GM21390 (cell line): ENCODE results near the gene FOXN3.

Experiments
- ATAC-seq: cut with Tn5 transposase; IDR thresholded peaks from one replicate; pipeline ENCODE4 v1.9.1; 2021; ENCODE audit not compliant: unreplicated experiment

FOXN3 gene

DNA sequence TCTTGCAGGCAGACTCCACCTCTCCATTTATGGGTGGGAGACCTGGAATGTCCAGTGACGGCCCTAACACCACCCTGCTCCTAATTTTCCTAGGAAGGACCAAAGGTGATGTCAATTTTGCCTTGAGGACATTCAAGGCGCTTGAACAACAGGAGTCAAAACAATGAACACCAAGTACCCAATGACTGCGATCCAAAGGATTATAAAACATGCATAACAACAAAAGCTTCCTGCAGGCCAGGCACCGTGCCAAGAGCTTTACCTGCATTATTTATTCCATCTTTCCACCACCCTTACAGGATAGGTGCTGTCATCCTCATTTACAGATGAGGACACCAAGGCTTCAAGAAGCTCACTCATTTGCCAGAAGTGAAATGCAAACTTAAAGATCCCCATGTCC is 15.2 kb upstream of the FOXN3 start:
- no peak for ATAC-seq

DNA sequence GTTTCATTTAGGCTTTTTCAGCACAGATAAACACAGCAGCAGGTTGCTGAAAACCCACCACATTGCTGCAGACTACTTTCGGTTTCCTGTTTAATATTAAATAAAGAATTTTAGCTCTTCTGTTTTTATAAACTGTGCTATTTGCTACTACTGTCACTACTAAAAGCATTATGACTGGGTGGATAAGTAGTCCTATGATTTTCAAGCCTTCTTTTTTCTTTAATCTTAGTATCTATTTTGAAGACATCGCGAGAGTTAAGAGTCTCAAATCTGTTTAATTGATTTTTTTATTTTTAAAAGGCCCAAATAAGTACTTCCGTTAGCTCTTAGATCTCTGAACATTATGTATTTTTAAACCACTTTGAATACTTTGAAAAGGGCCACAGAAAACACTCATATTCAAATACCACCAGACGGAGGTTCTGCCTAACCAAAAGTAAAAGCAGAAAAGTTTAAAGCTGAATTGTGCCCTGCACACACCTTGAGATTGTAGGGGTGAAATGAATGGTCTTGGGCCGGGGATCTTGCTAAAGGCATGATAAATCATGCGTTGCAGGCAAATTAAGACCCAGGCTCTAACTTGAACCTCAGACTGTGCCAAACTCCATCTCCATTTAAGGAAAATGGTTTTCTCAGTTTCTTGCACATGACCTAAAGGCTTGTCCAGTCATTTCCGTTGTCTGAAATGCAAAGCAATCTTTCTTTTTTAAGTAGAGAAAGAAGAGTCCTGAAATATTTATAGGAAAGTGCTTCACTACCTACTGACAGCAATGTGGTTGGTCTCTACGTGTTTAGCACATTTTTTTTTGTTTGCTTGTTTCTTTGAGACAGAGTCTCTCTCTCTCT is 13.6 kb upstream of the FOXN3 start:
- ATAC-seq, result peak; percentile 81

DNA sequence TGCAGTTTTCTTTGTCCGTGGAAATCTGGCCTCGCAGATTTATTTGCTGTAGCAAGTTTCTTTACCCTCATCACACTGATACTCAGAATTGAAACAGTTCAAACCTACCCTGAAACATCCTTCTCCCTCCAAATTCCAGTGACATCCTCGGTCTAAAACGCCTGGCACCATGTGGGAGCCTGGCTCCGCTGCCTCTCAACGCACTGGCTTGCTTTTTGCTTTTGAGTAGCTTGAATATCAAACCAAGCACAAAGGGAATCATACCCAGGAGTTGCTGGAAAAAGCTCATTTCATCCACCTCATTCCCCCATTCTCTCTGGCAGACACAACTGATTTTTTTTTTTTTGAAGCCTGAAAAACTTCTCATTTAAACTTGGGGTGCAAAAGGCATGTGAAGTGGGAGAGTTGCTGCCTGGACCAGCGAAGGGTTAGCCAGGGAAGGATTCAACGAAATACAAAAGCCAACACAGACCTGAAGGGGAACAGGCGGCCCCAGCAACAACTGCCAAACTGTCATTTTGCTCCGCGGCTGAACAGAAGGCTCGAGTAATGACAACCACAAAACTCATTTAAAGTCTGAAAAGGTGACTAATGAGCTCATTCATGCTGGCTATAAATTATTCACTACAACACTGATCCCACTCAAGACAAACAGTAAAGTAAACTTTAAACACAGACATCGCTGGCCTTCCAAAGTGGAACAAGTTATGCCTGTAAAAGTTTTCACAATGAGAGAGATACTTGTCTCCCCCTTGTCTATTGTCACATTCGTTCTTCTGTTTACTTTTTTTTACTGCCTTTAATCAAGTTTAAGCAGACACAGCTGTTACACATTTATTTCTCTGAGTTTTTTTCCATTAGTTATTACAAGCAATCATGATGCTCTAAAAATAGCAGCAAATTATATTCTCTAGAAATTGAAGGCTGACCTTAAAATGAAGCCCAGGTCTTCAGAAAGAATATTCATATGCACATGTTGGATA is 12.5 kb upstream of the FOXN3 start:
- ATAC-seq, result no peak

DNA sequence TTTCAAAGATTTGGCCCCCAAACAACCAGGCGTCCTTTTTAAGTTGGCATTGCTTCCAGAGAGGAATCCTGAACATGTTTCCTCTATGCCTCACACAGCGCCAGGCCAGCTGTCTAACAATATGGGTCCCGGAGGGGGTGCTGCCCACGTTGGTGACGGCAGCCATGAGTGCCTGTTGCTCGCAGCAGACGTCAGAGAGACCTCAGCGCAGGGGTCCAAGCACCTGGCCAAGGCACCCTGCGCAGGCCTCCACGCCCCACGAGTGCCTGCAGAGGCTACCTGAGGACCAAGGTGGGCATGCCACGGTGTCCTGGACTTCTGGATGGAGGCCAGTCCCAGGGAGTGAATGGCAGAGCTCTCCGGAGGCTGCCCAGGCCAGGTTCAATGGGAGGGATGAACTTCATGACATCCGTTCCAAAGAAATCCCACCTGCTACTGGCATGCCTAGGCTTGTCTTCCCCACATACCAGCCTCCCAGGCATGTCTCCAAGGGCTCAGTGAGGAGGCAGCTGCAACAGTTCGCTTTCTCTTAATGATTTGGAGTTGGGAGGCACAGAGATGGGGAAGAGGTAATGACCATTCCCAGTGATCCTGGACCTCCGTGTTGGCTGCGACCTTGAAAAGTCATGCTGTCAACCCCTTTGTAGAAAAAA is 11.6 kb upstream of the FOXN3 start:
- ATAC-seq, result no peak

DNA sequence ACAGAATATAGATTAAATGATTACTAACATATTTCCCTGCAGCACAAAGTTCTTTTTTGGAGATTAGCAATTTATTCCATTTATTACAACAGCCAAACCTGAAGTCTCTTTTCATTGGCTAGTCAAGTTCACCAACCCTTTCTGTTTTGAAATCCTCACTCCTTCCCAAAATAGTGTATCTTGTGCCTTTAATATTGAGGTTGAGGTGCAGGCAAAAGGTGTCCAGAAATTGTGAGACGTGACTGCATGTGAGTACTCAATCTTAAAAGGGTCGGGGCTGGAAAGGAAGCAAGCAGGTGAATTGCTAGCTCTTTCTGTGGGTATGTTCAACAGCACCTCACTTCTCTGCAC is 11.1 kb upstream of the FOXN3 start:
- no peak for ATAC-seq

DNA sequence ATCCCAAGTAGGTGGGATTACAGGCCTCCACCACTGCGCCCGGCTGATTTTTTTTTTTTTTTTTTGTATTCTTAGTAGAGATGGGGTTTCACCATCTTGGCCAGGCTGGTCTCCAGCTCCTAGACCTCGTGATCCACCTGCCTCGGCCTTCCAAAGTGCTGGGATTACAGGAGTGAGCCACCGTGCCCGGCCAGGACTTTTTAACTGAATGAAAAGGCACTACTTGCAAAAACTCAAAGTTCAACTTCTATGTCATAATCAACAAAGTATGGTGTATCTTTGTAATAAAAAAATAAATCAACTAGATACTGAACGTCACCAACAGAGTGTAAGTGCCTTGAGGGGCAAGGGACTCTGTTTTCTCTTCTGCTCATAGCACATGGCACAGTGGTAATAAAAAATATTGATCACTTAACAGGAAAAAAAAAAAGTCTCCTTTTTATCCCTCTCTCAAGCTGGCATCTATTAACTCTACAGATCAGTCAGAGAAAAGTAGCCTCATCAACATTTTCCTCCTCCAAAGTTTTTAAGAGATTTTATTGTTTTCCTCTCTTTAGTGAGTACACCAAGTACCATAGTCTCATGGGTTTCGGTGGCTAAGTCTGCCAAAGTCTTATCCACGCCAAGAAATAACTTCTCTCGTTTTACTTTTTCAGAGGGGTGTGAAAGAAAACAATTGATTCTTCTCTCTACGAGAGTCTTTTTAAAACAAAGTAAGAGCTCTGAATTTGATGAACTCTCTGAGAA is 10.6 kb upstream of the FOXN3 start:
- no peak for ATAC-seq

DNA sequence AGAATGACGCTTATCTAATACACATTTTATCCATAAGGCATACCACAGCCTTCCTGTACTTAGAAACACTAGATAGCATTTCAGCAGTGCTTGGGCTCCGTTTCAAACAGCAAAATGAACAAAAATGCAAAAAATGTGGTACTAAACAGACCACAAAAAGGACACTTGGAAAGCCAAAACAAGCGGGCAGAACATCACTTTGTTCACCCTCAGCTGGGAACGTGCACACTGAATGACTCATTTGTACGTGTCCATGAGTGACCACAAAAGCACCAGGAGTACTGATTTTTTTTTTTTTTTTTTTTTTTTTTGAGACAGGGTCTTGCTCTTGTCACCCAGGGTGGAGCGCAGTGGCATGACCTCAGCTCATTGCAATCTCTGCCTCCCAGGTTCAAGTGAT is 8.9 kb upstream of the FOXN3 start:
- ATAC-seq, result peak; percentile 27

DNA sequence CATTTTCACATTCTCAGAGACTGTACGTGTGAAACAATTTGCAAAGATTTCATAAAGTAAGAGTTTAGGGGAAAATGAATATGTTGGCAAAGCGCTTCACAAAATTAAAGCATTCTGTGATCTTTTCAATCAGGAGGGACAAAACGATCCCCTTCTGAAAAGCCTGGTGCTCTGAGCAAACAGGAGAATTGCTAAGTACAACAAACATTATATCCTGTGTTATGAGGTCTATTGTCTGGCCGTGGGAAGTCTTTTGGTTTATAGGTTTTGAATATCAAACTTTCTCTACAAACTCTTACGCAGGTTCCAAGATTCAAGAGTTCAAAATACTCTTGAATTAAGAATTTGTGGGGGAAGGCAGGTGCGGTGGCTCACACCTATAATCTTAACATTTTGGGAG is 7.2 kb upstream of the FOXN3 start:
- no peak for ATAC-seq

DNA sequence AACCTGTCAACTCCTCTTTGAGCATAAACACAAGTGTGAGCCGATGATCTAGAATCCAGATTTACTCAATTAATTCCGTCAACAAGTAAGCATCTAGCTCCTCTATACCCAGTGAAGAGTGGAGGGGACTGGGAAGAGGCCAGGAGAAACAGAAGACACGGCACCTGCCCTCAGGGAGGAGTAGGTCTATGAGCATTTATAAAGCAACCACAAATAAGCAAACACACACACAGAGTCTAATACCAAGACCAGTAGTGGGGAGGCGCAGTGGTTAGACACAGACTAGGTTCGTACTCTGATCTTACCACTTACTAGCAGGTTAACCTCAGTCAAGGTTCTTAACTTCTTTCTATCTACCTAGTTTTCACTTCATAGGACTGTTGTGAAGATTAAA is 5.9 kb upstream of the FOXN3 start:
- no peak for ATAC-seq

DNA sequence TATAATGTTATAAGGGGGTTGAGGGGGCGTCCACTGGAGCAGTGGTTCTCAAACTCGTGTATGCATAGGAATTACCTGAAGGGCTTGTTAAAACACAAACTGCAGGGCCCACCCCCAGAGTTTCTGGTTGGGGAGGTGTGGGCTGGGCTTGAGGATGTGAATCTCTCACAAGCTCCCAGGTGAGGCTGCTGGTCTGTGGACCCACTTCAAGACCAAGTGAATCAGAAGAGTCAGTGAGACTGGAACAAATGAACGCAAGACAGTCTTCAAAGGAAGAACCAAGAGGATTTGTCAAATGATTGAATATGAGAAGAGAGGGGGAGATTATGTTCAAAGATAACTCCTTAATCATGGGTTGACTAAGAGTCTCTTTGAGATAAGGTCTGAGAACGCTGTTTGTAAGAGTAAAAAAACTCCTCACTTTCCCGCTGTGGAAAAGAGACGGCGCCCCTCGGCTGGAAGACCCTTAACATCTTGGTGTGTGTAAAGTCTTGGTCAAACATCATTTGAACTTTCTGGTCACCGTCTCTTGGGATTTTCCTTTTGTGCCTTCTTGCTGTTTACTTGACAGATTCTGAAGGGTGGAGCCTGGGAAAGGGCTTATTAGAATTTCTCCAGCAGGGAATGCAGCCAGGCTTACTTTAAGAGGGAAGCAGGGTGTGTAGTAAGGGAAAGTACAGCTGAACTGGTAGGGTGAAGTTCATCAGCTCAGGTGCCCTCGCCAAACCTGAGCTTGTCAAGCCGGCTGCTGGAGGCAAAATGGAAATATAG is 5.3 kb upstream of the FOXN3 start:
- ATAC-seq, result no peak

DNA sequence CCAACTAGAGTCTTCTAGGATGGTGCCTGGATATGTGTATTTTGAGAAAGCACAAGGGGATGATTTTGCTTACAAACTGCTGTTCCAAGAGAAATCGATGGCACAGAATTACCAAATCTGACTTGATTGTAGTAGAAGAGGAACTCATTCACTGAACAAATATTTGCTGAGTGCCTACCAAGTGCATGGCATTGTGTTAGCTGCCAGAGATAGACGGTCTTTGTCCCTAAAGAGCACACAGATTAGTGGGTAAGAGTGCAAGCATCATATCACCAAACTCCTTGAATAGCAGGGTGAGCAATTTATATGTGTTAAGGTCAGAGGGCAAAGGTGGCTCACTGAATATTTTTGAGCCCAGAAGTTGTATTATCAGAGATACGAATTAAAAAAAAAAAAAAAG is 3.5 kb upstream of the FOXN3 start:
- no peak for ATAC-seq

DNA sequence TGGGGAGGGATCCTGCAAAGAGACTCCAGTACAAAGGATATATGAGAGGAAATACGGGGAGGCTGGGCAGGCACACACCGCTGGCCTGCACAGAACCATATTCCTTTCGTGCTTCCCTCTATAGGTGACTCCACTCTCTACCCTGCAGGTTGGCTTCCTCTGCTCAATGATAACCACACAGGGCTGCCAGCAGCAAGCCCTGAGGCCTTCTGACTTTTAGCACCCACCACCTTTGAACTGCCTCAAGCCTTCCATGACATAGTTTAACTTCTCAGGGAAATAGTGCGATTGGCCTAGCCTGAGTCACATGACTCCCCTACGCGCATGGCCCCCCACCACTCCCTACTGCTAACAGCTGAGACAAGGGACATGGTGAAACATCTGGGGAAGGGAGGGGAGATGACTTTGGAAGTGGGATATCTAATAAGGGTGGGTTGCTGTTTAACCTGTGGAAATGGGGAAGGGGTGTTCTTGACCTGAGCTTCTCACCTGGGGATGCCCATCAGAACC is 3.0 kb upstream of the FOXN3 start:
- no peak for ATAC-seq

DNA sequence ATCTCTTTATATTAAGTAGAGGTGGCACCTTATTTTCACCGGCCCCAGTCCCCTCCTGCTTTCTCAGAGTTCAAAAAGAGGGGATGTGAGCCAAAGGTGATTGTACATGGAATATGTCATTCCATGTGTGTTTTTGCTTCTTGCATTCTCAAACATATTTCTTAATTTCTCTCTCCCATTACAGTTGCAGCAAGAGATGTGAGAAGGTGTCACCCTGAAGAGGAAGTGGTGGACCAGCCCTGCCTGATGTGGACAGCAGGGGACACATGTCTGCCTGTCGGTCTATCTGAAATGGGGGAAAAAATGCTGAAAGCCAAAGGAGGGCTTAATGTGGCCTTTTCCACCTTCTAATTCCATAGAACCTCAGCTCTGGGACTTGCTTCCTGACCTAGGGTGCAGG is 1.9 kb upstream of the FOXN3 start:
- ATAC-seq, result no peak

DNA sequence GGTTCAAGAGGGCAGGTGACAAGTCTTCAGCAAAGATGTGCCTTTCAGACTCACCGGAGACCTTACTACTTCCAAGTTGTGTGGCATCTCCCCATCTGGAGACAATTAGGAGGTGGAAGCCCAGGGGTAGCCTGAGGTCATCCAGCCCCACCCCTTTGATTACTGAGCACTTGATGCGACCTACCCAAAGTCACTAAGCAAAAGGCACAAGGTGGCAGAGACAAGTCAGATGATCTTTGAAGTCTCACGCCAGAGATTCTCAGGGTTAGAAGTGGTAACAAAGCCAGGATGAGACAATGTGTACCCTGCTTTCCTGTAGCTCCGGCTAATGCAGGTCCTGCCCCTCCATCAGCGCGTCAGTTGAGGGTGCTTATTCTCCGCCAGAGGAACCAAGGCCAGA is 1.4 kb upstream of the FOXN3 start:
- no peak for ATAC-seq

DNA sequence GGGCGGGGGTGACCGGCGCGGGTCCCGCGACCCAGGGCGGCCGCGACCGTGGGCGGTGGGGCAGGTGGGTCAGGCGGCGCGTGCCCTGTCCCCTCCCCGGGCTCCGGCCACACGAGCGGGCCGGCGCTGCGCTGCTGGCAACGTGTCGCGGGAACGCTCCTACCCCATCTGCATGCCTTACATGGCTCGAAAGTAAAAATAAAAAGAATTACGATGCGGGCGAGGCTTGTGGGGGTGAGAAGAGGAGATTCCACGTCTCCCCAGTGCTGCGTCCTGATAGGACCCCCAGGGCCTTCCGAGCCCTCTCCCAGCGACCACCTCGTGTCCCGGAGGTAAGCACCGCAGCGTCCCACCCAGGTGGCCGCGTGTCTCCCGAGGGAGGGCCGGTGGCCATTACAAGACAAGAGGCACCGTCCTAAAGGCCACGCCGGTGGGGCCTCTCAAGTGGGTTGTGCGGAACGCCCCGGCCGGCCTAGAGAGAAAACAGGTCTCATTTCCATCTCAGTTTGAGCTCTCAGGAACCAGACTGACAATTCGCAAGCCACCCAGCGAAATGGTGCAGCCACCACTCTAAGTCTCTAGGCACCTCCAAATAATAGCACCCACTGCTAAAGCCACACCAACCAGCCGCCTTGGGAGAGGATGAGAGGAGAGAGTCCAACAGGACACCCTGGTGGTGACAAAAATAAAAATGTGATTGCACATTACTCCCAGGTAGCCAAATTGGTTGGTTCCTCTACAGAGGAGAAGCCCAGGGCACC is 612 bp upstream of the FOXN3 start:
- peak; percentile 46 for ATAC-seq

DNA sequence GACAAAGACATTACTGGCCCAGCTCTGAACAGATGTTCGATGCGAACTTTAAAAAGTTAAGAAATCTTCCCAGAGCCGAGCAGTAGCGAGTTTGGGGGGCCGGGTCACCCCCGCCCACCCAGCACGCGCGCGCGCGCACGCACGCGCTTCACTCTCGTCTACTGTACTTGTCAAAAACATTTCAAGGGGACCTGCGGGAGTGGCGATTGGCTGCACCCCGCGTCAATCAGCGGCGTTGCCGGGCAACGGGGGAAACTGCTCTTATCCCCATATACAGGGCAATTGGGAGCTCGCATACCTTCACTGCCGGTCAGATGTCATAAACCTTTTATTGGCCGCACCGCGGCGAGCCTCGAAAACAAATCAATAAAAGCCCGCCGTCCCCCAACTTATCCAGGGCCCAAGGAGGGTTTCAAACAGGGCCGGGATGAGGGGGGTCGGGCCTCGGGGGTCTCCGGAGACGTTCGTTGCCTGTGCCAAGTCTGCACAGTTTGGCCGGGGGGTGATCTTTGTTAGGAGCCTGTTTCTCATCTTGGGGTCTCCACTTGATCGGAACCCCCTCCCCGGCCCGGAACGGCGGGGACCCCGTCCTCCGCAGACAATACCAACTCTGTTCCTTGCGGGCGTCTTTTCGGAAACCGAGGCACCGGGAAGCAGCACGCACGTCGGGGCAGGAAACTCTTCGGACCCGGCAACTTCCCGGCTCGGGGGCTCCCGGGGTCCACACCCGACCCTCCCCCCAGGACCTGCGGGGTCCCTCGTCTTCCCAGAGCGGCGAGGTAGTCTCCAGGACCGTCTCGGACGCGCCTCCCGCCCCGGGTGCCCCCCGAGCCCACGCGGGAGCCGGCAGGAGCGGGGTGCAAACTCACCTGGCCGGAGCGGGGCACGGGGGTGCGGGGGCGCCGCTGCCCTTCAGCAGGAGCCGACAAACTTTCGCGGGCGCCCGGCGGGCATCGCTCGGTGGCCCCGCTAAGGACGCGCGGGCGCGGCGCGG is 734 bp downstream of the FOXN3 start:
- ATAC-seq, result peak; percentile 83

DNA sequence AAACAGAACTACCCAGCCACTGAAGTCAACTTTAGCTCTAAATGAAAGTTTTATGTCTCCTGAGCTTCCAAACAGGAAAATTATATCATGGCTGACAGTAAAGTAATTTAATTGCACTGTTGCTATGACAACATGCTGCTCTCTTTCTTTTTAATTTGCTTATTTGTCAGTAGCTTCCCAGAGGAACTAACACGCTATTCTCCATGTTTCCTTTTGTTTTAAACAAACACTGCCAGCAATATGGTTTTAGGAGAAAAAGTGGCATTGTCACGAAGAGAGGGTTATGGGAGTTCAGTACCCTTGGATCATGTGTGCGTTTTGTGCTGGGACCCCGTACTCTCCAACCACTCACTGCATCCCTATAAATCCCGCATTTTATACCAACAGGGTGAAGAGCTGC is 1.9 kb downstream of the FOXN3 start:
- ATAC-seq, result no peak

DNA sequence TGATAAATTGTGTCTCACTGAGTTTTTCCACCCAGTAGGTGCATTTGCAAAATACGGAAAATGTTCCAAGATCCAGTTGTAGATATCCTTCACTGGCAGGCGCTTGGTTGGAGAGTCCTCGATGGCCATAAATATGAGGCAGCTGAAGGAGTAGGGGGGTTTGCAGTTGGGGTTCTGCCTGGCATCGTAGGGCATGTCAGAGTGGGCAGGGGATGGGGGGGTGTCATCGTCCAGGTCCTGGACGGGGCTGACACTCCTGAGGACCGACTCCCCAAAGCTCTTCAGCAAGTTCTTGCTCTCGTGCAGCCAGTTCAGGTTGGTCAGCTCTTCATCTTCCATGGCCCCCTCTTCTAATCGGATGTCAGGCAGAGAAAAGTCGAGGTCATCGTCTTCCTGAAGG is 5.1 kb downstream of the FOXN3 start:
- no peak for ATAC-seq
